HG02973 (cell line): ENCODE data around the gene MARCHF5.
"Not testable (repeated sequence)": the region's sequence is repeated elsewhere in the genome, so short reads cannot be mapped to it uniquely, and the experiment has no call there.

ENCODE experiments used
- ATAC-seq: cut with Tn5 transposase; IDR thresholded peaks from one replicate; pipeline ENCODE4 v1.9.1; 2021; ENCODE audit warnings: moderate library complexity; ENCODE audit not compliant: unreplicated experiment

Gene MARCHF5

DNA sequence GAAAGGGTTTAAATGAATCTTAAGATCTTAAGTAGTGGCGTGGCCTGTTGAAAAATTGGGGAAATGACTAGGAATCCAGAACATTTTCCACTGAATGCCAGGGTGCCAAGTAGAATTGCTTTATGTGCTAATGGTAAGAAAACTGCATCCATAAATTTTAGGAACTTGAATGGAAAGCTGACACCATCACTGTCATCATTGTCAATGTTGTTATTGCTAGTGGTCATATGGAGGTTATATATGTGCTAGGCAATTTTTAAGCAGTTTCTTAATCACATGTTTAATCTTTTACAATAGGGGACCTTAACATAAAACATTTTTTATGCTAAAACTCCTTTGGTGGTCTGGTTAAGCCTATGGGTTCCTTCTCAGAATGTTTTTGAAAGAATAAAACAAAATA is 13.1 kb downstream of the MARCHF5 start:
- no peak for ATAC-seq

DNA sequence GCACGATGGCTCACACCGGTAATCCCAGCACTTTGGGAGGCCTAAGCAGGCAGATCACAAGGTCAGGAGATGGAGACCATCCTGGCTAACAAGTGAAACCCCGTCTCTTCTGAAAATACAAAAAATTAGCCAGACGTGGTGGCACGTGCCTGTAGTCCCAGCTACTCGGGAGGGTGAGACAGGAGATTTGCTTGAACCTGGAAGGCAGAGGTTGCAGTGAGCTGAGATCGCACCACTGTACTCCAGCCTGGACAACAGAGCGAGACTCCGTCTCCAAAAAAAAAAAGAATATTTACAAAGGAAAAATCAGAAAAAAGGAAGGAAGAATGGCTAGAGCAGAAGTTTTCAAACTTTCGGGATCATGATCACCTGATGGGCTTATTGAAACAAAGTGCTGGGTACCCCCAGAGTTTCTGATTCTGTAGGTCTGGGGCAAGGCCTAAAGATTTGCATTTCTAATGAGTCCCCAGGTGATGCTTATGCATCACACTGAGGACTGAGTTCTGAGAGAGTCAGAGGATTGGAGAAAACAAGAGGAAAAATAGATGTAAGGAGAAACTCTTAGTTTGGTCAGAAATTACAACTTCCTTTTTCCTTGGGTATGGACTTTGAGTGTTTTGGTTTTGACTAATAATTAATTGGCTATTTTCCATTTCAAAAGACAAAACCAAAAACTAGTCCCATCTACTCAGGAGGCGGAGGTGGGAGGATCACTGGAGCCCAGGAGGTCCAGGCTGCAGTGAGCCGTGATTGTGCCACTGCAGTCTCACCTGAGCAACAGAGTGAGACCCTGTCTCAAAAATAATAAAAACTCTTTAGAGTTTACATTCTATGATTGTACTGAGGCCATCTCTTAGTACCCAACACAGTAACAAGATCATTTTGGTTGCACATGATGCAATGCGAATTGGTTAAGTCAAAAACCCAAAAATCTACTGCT is 14.4 kb downstream of the MARCHF5 start:
- ATAC-seq, result no peak

DNA sequence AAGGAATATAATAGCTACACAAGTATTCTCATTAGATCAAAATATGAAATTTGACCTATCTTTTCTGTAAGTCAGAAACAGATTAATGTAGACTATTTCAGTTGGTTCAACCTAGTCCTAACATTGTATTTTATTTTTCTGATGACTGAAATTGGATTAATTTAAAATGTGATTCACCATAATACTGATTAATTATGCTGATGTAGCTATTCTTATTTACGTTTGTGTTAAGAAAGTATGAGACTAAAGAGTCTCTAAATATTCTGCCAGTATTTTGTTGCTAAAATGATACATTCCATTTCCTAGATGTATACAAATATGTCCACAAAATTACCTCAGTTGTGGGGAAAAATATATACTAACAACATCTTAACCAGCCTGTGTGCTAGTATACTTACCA is 18.3 kb downstream of the MARCHF5 start:
- no peak for ATAC-seq

DNA sequence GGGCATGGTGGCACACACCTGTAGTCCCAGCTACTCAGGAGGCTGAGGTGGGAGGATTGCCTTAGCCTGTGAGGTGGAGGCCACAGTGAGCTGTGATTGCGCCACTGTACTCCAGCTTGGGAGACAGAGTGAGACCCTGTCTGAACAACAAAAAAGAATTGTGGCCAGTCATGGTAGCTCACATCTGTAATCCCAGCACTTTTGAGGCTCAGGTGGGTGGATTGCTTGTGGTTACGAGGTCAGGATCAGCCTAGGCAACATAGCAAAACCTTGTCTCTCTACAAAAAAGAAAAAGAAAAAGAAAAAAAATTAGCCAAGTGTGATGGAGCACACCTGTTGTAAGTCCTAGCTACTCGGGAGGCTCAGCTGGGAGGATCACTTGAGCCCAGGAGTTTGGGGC is 22.8 kb downstream of the MARCHF5 start:
- no peak for ATAC-seq

DNA sequence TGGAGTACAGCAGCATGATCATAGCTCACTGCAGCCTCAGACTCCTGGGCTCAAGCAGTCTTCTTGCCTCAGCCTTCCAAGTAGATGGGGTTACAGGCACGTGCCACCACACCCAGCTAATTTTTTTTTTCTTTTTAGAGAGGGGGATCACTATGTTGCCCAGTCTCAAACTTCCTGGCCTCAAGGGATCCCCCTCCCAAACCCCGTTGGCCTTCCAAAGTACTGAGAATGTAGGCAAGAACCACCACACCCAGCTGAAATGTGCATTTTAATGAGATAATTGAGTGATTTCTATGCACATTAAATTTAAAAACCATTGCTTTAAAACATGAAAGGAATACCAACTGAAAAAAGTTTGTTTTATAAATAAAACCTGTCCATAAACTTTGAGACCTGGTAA is 25.6 kb downstream of the MARCHF5 start:
- no peak for ATAC-seq

DNA sequence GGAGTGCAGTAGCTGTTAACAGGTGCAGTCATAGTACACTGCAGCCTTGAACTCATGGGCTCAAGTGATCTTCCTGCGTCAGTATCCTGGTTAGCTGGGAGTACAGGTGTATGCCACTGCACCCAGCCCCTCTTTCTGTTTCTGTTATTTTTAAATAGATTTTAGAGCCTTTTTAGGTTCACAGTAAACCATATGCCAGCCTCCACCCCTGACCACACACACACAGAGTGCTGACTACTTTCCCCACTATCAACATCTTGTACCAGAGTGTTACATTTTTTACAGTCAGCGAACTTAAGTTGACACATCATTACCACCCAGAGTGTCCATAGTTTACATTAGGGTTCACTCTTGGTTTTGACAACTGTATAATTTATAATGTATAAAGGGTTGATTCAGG is 32.1 kb downstream of the MARCHF5 start:
- ATAC-seq, result no peak

DNA sequence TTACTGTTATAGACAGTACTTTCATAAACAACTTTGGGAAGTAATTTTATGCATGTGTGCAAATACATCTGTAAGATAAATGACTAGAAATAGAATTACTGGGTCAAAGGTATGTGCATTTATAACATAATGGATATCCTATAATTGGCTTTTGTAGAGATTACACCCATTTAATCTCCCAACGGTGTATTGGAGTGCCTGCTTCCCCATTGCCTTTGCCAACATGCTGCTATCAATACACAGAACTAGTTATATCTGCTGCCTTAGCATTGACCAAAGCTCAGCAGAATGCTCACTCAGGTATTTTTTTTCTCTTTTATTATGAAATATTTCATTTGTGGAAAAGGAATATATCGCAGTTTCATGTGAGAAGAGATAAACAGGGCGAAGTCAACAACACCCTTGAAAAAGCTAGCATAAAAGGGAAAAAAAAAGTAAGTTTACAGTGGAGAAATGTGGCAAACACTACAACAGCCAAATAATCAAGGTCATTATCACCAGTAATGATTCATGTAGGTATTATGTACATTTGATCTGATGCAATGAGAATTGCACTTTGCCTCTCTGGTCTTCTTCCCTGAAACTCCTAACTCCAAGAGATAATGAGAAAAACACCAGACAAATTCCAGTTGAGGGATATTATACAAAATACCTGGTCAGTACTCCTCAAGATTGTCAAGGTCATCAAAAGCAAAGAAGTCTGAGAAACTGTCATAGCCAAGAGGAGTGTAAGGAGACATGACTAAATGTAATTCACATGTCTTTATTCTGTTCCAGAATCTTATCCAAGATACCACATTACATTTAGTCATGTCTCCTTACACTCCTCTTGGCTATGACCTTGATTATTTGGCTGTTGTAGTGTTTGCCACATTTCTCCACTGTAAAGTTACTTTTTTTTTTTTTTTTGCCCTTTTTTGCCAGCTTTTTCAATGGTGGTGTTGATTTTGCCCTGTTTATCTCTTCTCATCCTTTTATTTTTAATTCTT is 36.8 kb downstream of the MARCHF5 start:
- no peak for ATAC-seq

DNA sequence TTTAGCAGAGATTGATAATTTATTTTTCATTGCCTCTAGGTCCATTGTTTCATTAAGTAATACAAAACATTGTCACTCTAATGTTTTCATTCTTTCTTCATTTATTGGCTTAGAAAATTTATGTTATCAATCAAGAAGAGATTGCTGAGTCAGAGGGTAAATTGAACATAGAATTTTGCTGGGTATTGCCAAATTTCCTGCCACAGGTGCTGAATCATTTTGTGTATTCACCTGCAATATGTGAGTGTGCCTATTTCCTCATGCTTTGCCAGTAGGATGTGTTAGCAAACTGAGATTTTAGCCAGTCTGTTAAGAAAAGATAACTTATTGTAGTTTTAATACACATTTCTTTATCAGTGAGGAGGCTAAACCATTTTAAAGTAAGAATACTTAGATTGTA is 38.0 kb downstream of the MARCHF5 start:
- ATAC-seq, result no peak

DNA sequence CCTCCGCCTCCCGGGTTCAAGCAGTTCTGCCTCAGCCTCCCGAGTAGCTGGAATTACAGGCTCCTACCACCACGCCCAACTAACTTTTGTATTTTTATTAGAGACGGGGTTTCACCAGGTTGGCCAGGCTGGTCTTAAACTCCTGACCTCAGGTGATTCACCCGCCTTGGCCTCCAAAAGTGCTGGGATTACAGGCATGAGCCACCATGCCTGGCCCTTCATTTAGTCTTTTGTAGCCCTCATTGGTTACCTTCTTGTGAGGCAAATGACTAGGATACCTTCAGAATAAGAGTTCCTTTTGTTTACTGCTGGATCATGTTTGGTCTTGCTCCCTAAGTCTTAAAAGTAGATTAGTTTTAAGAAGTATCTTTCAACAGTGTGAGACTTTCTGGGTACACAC is 39.0 kb downstream of the MARCHF5 start:
- not testable (repeated sequence) for ATAC-seq

DNA sequence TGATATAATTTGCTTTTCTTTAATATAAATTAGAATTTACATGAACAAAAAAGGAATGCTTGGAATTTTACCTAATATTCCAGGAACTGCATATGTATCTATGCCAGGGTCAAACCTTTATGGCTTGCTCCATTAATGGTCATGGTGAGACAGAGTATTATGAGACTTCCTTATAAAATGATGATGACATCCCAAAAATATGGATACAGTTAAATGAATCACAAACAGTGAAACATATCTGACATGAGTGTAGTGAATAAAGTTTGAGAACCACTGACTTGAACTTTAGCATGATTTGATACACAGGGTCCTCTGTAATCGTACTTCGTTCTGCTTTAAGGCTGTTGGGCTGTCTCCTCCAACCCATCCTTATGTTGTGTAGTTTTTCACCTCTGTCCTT is 51.8 kb downstream of the MARCHF5 start:
- ATAC-seq, result no peak

DNA sequence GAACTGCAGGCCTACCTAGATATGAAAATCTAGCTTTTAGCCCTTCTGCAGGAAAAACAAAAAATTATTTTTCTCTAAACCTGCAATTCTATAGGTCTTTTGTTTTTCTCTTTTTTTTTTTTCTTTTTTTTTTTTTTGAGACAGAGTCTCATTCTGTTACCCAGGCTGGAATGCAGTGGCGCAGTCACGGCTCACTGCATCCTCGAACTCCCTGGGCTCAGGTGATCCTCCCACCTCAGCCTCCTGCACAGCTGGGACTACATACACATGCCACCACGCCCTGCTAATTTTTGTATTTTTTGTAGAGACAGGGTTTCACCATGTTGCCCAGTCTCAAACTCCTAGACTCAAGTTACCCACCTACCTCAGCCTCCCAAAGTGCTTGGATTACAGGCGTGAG is 54.6 kb downstream of the MARCHF5 start:
- not testable (repeated sequence) for ATAC-seq

DNA sequence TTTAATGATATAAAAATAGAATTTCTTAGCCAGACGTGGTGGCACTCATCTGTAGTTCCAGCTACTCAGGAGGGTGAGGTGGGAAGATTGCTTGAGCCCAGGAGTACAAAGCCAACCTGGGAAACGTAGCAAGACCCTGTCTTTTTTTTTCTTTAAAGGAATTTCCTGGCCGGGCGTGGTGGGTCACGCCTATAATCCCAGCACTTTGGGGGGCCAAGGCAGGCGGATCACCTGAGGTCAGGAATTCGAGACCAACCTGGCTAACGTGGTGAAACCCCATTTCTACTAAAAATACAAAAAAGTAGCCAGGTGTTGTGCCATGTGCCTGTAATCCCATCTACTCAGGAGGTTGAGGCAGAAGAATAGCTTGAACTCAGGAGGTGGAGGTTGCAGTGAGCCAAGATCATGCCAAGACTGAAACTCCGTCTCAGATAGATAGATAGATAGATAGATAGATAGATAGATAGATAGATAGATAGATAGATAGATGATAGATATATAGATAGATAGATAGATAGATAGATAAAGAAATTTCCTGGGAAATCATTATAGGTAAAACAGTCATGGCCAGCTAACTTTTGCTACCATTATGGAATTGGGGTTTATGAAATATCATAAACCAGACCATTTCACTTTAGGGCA is 56.2 kb downstream of the MARCHF5 start:
- ATAC-seq, result not testable (repeated sequence)

DNA sequence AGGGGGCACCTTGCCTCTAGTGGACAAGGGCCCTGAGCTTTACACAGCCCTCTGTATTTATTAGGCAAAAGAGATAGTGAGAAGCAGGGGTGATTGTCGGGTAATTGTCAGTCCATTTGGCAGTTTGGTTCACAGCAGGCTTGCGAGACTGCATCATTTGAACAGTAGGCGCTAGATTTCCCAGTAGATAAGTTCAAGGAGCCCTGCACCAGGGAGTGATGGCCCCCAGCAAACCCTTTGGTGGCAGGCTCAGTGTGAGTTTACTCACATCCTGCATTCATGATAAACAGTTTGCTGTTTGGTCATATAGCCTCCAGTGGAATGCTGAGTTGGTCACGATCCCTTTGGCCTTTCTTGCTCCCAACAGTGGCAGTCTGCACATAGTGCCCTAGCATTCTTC is 59.4 kb downstream of the MARCHF5 start:
- no peak for ATAC-seq

DNA sequence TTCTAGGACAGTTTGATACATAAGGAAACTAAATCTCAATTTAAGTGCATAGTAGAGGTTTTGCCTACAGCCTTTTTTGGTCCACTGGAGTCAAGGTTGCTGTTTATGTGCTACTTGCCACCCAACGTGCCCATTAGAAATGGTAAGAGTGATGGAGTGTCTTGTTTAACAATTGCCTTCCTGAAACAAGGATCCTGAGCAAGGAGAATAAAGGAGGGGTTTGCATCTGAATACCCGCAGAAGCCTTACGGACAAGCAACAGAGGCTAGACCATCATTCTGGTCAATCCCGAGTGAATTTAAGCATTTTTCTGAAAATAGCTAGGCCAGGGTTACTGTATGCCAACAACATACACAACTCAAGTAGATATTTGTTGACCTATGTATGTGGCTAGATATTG is 63.6 kb downstream of the MARCHF5 start:
- ATAC-seq, result no peak

DNA sequence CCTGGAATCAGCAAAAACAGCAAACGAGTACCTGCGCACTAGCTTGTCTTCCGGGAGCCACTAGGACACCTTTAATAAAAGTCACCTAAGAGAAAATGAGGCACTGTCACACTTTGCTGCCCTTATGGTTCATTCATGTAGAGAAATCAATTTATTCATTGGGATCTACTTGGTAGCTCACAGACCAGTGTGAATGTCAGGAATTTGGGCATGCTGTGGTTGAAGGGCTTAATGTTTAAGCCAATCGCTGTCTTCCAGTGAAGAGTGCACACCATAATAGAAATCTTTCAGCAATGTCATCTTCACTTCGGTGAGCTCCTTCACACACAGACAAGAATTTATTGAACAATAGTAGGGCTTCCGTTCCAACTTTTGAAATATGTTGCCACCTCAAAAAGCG is 65.1 kb downstream of the MARCHF5 start:
- no peak for ATAC-seq

DNA sequence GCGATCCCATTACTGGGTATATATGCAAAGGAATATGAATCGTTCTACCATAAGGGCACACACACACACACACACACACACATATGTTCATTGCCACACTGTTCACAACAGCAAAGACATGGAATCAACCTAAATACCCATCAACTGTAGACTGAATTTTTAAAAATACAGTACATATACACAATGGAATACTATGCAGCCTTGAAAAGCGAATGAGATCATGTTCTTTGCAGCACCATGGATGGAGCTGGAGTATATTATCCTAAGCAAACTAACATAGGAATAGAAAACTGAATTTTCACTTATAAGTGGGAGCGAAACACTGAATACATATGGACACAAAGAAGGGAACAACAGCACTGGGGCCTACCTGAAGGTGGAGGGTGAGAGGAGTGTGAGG is 72.5 kb downstream of the MARCHF5 start:
- no peak for ATAC-seq

DNA sequence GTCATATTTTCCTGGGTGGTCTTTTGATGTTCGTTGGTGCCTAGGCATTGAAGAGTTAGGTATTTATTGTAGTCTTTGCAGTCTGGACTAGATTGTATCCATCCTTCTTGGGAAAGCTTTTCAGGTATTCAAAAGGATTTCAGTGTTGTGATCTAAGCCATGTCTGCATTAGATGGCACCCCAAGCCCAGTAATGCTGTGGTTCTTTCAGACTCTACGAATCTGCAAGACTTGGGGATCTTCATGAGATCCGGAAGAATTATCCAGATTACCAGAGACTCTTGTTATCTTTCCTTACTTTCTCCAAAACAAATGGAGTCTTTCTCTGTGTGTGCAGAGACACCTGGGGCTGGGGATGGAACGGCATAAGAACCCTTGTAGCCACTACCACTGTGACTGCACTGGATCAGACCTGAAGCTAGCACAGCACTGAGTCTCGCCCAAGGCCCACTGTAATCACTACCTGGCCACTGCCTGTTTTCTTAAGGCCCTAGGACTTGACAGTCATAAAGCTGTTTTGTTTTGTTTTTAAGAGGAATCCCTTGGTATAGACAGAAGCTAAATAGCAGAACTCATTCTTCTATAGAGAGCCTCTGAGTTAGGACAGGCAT is 75.5 kb downstream of the MARCHF5 start:
- no peak for ATAC-seq

DNA sequence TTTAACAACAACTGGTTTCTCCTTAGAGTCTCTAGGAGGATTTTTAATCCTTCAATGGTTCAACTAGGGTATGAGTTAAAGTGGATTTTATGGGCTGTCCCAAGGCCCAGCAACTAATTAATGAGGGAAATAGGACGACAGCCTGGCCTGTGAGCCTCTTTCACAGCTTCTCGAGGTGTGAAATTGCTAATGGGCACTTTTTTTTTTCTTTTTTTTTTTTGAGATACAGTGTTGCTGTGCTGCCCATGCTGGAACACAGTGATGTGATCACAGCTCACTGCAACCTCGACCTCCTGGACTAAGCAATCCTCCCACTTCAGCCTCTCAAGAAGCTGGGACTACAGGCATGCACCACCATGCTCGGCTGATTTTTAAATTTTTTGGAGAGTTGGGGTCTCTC is 87.0 kb downstream of the MARCHF5 start:
- ATAC-seq, result no peak

DNA sequence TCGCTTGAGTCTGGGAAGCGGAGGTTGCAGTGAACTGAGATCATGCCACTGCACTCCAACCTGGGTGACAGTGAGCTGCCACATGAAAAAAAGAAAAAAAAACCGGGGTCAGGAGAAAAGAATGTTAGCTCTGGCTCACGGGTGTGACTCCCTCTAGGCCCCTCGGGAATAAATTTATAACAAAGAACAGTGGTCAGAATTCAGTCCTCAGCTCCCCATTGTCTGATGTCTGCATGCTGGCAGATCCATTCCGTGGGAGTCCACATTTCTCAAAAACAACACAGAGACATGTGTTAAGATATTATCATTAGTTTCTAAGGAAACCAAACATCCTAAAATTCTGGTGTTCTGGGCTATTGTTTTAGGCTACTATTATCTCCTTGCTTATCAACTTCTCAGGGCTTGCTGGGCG is 90.6 kb downstream of the MARCHF5 start:
- no peak for ATAC-seq

DNA sequence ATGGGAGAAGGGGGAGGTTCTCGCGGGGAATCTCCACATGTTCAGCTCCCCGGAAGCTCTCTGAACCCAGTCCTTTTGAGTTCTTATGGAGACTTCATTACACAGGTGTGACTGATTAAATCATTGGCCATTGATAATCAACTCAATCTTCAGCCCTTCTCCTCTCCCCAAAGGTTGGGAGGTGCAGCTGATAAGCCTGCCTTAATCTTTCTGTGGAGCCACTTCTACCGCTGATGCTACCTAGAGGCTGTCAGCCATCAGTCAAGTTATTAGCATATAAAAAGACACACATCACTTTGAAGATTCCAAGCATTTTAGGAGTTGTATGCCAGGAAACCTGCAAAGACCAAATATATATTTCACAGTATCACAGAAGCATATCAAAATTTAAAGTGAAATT is 91.7 kb downstream of the MARCHF5 start:
- ATAC-seq, result no peak

DNA sequence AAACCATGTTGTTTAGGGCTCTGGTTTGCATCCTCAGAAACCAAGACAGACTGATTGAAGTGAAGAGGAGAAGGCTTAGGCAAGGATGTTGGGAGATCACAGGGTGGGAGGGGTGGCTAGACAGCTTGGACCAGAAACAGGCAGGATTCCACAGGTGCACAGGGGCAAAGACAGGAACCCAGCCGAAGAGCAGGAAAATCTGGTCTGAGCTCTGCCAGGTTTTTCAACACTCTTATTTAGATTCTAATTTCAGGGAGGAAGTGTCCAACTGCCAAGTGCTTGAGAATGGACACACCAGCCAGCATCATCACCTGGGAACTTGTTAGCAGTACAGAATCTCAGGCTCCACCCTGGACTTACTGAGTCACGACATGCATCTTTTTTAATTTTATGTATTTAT is 93.8 kb downstream of the MARCHF5 start:
- ATAC-seq, result no peak
